Measurements from ENCODE around the gene PTOV1. TPM values are rescaled to one million over a fixed set of nuclear protein-coding genes. Genes with fewer than 3 reads are reported as not detected.

PTOV1 gene
- total and polyA plus RNA-seq, 2 of the 8 experiments (the other 6 are each of a cell fraction or from before 2014, with no cell fraction given) = 147 to 251 TPM

- TF ChIP-seq CBX8 (IDR thresholded peaks at IDR 0.05; ENCODE audit: borderline replicate concordance, low read depth, low read length) (no peak), RXRA (IDR thresholded peaks at IDR 0.05; ENCODE audit: insufficient read depth, low read depth, low read length) (no peak), NANOG (IDR thresholded peaks at IDR 0.05; ENCODE audit: insufficient read depth, low read depth, low read length, poor library complexity, severe bottlenecking) (no peak), POLR2A (IDR thresholded peaks at IDR 0.05; ENCODE audit: control extremely low read depth in 1 of 2, low read depth in 2 of 2, low read length in 2 of 2) (no peak)
Observed at GRCh38 chr19:49820125-49820524, 30.8 kb upstream of the PTOV1 start (continued).

Data from H1 (cell line).